Limb (tissue), 2 donors: Measurements from ENCODE around the gene PCIF1.
"Not testable (repeated sequence)": the region's sequence is repeated elsewhere in the genome, so short reads cannot be mapped to it uniquely, and the experiment has no call there.

ENCODE experiments used
- DNase-seq, 2 donors: peaks; one replicate each; pipeline ENCODE4 v3.0.0-alpha.2; 2016; ENCODE audit errors: extremely low spot score in 2 of 2

PCIF1 gene

GRCh38 chr20:45988830-45989229 lies 54.3 kb downstream of the PCIF1 start:
- DNase-seq: not testable (repeated sequence)

GRCh38 chr20:45991616-45992015 lies 57.1 kb downstream of the PCIF1 start:
- DNase-seq: no peak

- DNase-seq: no peak
These were observed 58.9 kb downstream of the PCIF1 start for GRCh38 chr20:45993197-45993951.

GRCh38 chr20:45994761-45995493 lies 60.4 kb downstream of the PCIF1 start:
- no peak for DNase-seq

GRCh38 chr20:45995495-45996097 lies 61.1 kb downstream of the PCIF1 start:
- not testable (repeated sequence) for DNase-seq

- DNase-seq: no peak
These were observed 62.7 kb downstream of the PCIF1 start for GRCh38 chr20:45997187-45997586.
